Neural progenitor cell (in vitro differentiated cells): Measurements from ENCODE around the gene ZNF574. TPM values are rescaled to one million over a fixed set of nuclear protein-coding genes. Genes with fewer than 3 reads are reported as not detected.

Experiments used
- DNase-seq: peaks from one replicate; pipeline ENCODE4 v3.0.0-alpha.2; 2016; ENCODE audit warnings: low spot score
- H2AFZ ChIP-seq: fragments of 200-600 bp; sonication (generic); replicated peaks from 2 replicates; pipeline ENCODE4 v1.6.1; 2016; ENCODE audit warnings: antibody characterized with exemption
- H3F3A ChIP-seq: fragments of 200-600 bp; sonication (generic); 2 replicates; pipeline ENCODE4 v1.6.1; 2016; ENCODE audit warnings: antibody characterized with exemption, low read depth
- H3K27ac ChIP-seq: fragments of 200-600 bp; sonication (generic); 2 replicates; pipeline ENCODE4 v1.5.1; 2016; ENCODE audit warnings: mild to moderate bottlenecking
- H3K27me3 ChIP-seq: fragments of 200-600 bp; sonication (generic); 2 replicates; pipeline ENCODE4 v1.6.1; 2016; ENCODE audit warnings: mild to moderate bottlenecking, moderate library complexity
- H3K36me3 ChIP-seq: fragments of 200-600 bp; sonication (generic); 2 replicates; pipeline ENCODE4 v1.5.1; 2016
- H3K4me1 ChIP-seq: fragments of 200-600 bp; sonication (generic); 2 replicates; pipeline ENCODE4 v1.6.1; 2016; ENCODE audit warnings: mixed run types
- H3K4me2 ChIP-seq: fragments of 200-600 bp; sonication (generic); 2 replicates; pipeline ENCODE4 v1.6.1; 2016
- H3K4me3 ChIP-seq: fragments of 200-600 bp; sonication (generic); 2 replicates; pipeline ENCODE4 v1.5.1; 2016
- H3K79me2 ChIP-seq: fragments of 200-600 bp; sonication (generic); 2 replicates; pipeline ENCODE4 v1.6.1; 2016; ENCODE audit warnings: low read depth
- H3K9ac ChIP-seq: fragments of 200-600 bp; sonication (generic); 2 replicates; pipeline ENCODE4 v1.6.1; 2016
- H3K9me3 ChIP-seq: fragments of 200-600 bp; sonication (generic); 2 replicates; pipeline ENCODE4 v1.5.1; 2016; ENCODE audit warnings: low read depth
- H4K20me1 ChIP-seq: fragments of 200-600 bp; sonication (generic); 2 replicates; pipeline ENCODE4 v1.6.1; 2016; ENCODE audit warnings: low read depth
- H3K27ac Mint-ChIP-seq: 3 replicates; pipeline ENCODE4 v1.8.0; 2021; ENCODE audit warnings: mixed read lengths
- H3K27me3 Mint-ChIP-seq: 2 replicates; pipeline ENCODE4 v1.8.0; 2022; ENCODE audit warnings: low read depth, mild to moderate bottlenecking, inconsistent platforms, moderate library complexity, mixed read lengths; ENCODE audit not compliant: insufficient read depth
- H3K36me3 Mint-ChIP-seq: 3 replicates; pipeline ENCODE4 v1.8.0; 2021; ENCODE audit warnings: mixed read lengths
- H3K4me1 Mint-ChIP-seq: 3 replicates; pipeline ENCODE4 v1.8.0; 2021; ENCODE audit warnings: mixed read lengths
- H3K4me3 Mint-ChIP-seq: 3 replicates; pipeline ENCODE4 v1.8.0; 2021; ENCODE audit warnings: mild to moderate bottlenecking, moderate library complexity, mixed read lengths
- H3K9me3 Mint-ChIP-seq: 3 replicates; pipeline ENCODE4 v1.8.0; 2020; ENCODE audit warnings: mixed read lengths
- EZH2 ChIP-seq: fragments of 200-600 bp; sonication (generic); IDR thresholded peaks from 2 replicates; pipeline ENCODE4 v1.6.1; 2017; ENCODE audit warnings: antibody characterized with exemption, mild to moderate bottlenecking, moderate library complexity
- EZH2phosphoT487 ChIP-seq: fragments of 200-600 bp; sonication (generic); IDR thresholded peaks from 2 replicates; pipeline ENCODE4 v1.6.1; 2017; ENCODE audit warnings: antibody characterized with exemption
- total RNA-seq: library from RNA; depleted of rRNA; stranded (reverse); fragments of >200 nt; gene quantifications from 2 replicates; pipeline ENCODE4 v1.2.3, GENCODE V29; 2015; ENCODE audit warnings: low replicate concordance
- TF ChIP-seq, protein P1 (sequence below): fragments of 200-600 bp; sonication (generic); IDR thresholded peaks from 2 replicates; pipeline ENCODE4 v1.5.1; 2017; ENCODE audit warnings: antibody characterized with exemption, mild to moderate bottlenecking

The ZNF574 gene
- total RNA-seq, 1 donor from 2014 or later: 13.4 TPM

- no peak overlapping the region for H3K4me3 Mint-ChIP-seq
- no peak overlapping the region for H3K27ac Mint-ChIP-seq
- Histone ChIP-seq H3K79me2 (peaks cover 55% of the 10 kb centered on the region), H3K36me3 (no peaks in the 10 kb centered on the region), H3K9me3 (no peaks in the 10 kb centered on the region), H4K20me1 (peaks cover 65% of the 10 kb centered on the region), H3K9ac (no peak overlapping the region), H3K4me3 (no peak overlapping the region), H3K4me1 (peaks cover 3% of the 10 kb centered on the region), H3F3A (peaks cover 20% of the 10 kb centered on the region), H3K27me3 (no peaks in the 10 kb centered on the region), H3K27ac (no peak overlapping the region), H2AFZ (no peak overlapping the region), H3K4me2 (no peak overlapping the region)
- H3K27me3 Mint-ChIP-seq: no peaks in the 10 kb centered on the region
- no peak for DNase-seq
- peaks cover 29% of the 10 kb centered on the region for H3K36me3 Mint-ChIP-seq
- peaks cover 25% of the 10 kb centered on the region for H3K4me1 Mint-ChIP-seq
- H3K9me3 Mint-ChIP-seq: no peaks in the 10 kb centered on the region
- TF ChIP-seq EZH2 (no peak), EZH2phosphoT487 (no peak)
- TF ChIP-seq, protein P1, sequence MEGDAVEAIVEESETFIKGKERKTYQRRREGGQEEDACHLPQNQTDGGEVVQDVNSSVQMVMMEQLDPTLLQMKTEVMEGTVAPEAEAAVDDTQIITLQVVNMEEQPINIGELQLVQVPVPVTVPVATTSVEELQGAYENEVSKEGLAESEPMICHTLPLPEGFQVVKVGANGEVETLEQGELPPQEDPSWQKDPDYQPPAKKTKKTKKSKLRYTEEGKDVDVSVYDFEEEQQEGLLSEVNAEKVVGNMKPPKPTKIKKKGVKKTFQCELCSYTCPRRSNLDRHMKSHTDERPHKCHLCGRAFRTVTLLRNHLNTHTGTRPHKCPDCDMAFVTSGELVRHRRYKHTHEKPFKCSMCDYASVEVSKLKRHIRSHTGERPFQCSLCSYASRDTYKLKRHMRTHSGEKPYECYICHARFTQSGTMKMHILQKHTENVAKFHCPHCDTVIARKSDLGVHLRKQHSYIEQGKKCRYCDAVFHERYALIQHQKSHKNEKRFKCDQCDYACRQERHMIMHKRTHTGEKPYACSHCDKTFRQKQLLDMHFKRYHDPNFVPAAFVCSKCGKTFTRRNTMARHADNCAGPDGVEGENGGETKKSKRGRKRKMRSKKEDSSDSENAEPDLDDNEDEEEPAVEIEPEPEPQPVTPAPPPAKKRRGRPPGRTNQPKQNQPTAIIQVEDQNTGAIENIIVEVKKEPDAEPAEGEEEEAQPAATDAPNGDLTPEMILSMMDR: no peak
Measured at GRCh38 chr19:42080764-42081375, 4.9 kb downstream of the ZNF574 start.

GRCh38 chr19:42081584-42082203 is 5.7 kb downstream of the ZNF574 start:
- H3K27ac ChIP-seq: no peak overlapping the region
- peaks cover 62% of the 10 kb centered on the region for H4K20me1 ChIP-seq
- H3K4me3 ChIP-seq: no peak overlapping the region
- Mint-ChIP-seq H3K27me3 (no peaks in the 10 kb centered on the region), H3K4me1 (peaks cover 22% of the 10 kb centered on the region), H3K27ac (no peak overlapping the region), H3K4me3 (no peak overlapping the region), H3K9me3 (no peaks in the 10 kb centered on the region), H3K36me3 (peaks cover 28% of the 10 kb centered on the region)
- H3K4me1 ChIP-seq: peaks cover 3% of the 10 kb centered on the region
- H3K36me3 ChIP-seq: no peaks in the 10 kb centered on the region
- no peak overlapping the region for H2AFZ ChIP-seq
- no peak for TF ChIP-seq EZH2phosphoT487
- no peak for TF ChIP-seq EZH2
- TF ChIP-seq, protein P1: peak; percentile 36
- H3K9ac ChIP-seq: no peak overlapping the region
- H3K9me3 ChIP-seq: no peaks in the 10 kb centered on the region
- no peaks in the 10 kb centered on the region for H3K27me3 ChIP-seq
- H3F3A ChIP-seq: peaks cover 28% of the 10 kb centered on the region
- no peak overlapping the region for H3K4me2 ChIP-seq
- H3K79me2 ChIP-seq: peaks cover 49% of the 10 kb centered on the region
- no peak for DNase-seq

GRCh38 chr19:42083537-42083936 is 7.6 kb downstream of the ZNF574 start:
- H3K4me1 ChIP-seq: no peaks in the 10 kb centered on the region
- Mint-ChIP-seq H3K4me1 (peaks cover 11% of the 10 kb centered on the region), H3K4me3 (no peak overlapping the region), H3K9me3 (no peaks in the 10 kb centered on the region), H3K27me3 (peaks cover 2% of the 10 kb centered on the region), H3K27ac (no peak overlapping the region), H3K36me3 (peaks cover 18% of the 10 kb centered on the region)
- no peak overlapping the region for H3K27ac ChIP-seq
- H3K36me3 ChIP-seq: no peaks in the 10 kb centered on the region
- no peak overlapping the region for H3K4me3 ChIP-seq
- peaks cover 44% of the 10 kb centered on the region for H4K20me1 ChIP-seq
- TF ChIP-seq, protein P1: no peak
- TF ChIP-seq EZH2 (no peak), EZH2phosphoT487 (no peak)
- no peaks in the 10 kb centered on the region for H3K9me3 ChIP-seq
- no peak for DNase-seq
- H3K4me2 ChIP-seq: no peak overlapping the region
- H3K79me2 ChIP-seq: peaks cover 30% of the 10 kb centered on the region
- peaks cover 28% of the 10 kb centered on the region for H3F3A ChIP-seq
- H3K27me3 ChIP-seq: no peaks in the 10 kb centered on the region
- H2AFZ ChIP-seq: no peak overlapping the region
- H3K9ac ChIP-seq: no peak overlapping the region
